HG02938 (cell line): ENCODE results near the gene LRP1B.

Experiments used
- ATAC-seq: cut with Tn5 transposase; IDR thresholded peaks from one replicate; pipeline ENCODE4 v1.9.1; 2021; ENCODE audit warnings: mild to moderate bottlenecking, moderate library complexity; ENCODE audit not compliant: unreplicated experiment

The LRP1B gene

GRCh38 chr2:141362311-141362710 is 768.5 kb downstream of the LRP1B start:
- ATAC-seq, result no peak

- ATAC-seq, result no peak
These were observed 782.3 kb downstream of the LRP1B start for GRCh38 chr2:141348481-141348880.

- no peak for ATAC-seq
These were observed 789.4 kb downstream of the LRP1B start for GRCh38 chr2:141341444-141341843.

DNA sequence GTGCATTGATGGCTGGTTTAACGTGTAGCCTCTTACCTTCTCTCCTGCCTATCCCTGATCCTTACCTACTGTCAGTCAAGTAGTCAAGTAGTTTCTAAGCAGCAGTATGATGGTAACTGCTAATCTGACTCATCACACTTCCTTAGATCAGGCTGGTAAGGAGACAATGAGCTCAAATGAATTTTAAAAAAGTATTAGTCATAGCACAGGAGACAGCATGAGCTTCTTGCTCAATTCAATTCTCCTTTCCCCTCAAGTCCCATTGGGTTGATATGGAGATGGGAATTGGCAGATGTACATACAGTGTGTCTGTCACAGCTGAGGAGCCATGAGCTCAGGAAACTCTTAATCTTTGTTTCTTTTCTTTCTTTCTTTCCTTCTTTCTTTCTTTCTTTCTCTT is 799.7 kb downstream of the LRP1B start:
- ATAC-seq, result no peak

DNA sequence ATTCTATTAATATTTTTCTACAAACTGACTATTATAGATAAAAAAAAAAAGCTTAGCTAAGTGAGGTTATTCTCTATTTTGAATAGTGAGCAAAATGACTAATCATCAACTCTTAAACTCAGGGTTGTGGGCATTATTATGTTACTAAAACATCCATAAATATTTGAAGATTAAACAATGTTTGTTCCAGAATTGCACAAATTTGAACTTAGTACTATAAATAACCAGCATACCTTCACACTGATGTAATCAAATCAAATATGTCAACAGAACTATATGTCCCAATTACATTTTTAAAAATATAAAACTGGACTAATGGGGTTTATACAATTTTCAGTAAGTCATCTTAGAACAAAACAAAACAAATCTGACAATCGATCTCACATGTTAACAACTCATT is 800.9 kb downstream of the LRP1B start:
- no peak for ATAC-seq

GRCh38 chr2:141323571-141323970 is 807.2 kb downstream of the LRP1B start:
- no peak for ATAC-seq

GRCh38 chr2:141317986-141318385 is 812.8 kb downstream of the LRP1B start:
- ATAC-seq, result no peak

DNA sequence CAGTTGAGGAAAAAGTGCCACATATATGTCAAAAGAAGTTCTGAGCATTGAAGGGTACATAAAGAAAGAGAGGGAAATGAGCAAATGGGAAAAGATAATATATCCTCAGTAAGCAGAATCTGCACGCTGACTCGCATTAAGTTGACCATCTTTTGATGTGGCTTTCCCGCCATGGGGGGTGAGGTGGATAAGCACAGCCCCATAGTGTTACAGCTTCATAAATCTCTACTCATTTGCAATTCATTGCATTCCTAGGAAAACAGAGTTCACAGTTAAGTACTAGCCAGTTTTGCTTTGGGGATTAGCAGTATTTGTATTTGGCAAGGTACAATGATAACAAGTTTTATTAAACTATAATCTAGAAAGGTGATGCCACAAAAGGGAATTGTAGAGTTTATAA is 814.2 kb downstream of the LRP1B start:
- no peak for ATAC-seq

- ATAC-seq, result no peak
These were observed 814.7 kb downstream of the LRP1B start for GRCh38 chr2:141316103-141316502.

DNA sequence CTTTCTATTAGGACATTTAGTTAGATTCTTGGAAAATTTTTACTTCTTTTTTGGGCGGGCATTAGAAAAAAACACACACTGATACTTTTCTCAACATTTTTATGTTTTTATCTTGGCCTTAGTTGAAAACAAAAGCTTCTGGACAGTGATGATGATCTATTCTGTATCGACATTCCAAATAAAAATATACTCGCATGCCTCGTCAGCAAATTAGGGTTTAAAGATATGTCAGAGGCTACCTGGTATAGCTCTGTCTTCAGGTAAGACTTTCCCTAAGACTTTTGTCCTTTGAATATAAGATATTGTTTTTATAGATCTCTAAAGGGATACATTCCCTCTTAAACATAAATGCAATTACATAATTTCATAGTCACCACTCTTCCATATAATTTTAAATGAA is 816.8 kb downstream of the LRP1B start:
- no peak for ATAC-seq

GRCh38 chr2:141311430-141311829 is 819.4 kb downstream of the LRP1B start:
- no peak for ATAC-seq

- no peak for ATAC-seq
These were observed 824.4 kb downstream of the LRP1B start for GRCh38 chr2:141306368-141306767.

- no peak for ATAC-seq
These were observed 829.3 kb downstream of the LRP1B start for GRCh38 chr2:141301551-141301950.

- no peak for ATAC-seq
These were observed 850.8 kb downstream of the LRP1B start for GRCh38 chr2:141280037-141280436.

GRCh38 chr2:141271346-141271745 is 859.5 kb downstream of the LRP1B start:
- no peak for ATAC-seq

- no peak for ATAC-seq
These were observed 866.0 kb downstream of the LRP1B start for GRCh38 chr2:141264848-141265247.

- ATAC-seq, result no peak
These were observed 869.9 kb downstream of the LRP1B start for GRCh38 chr2:141260911-141261310.

- ATAC-seq, result no peak
These were observed 871.1 kb downstream of the LRP1B start for GRCh38 chr2:141259683-141260082.

DNA sequence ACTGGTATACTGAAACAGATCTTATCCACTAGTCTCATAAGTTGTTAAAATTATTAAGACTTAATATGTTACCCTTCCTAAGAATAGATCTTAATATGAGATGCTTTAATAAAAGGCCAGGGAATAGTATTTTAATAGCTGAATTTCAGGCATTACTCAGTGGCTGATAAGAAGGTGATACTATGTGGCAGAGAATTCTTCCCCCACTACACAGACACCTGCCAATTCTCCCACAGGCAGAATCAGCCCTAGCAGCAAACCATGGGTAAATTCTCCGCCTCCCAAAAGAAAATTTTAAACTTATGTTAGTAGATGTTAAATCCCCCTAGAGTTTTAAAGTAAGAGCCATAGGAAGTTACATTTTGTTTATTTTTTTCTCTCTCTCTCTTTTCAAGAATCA is 888.8 kb downstream of the LRP1B start:
- no peak for ATAC-seq

DNA sequence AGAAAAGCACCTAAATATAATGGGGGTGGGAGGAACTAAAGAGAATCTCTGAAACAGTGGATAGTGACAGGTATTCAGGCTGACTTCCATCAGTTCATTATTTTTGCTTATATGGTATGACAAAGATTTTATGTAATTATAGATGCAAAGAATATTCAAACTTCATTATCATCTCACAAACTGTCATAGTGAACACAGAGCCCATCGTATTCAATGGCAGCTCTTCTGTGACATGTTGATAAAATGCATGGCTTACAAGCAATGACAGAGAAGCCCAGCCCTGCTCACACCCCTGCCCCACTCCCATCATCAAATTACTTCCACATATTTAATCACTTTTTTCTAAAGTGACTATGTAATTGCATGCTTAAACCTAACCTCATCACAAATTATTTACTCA is 904.3 kb downstream of the LRP1B start:
- no peak for ATAC-seq

- no peak for ATAC-seq
These were observed 923.8 kb downstream of the LRP1B start for GRCh38 chr2:141207036-141207385.

DNA sequence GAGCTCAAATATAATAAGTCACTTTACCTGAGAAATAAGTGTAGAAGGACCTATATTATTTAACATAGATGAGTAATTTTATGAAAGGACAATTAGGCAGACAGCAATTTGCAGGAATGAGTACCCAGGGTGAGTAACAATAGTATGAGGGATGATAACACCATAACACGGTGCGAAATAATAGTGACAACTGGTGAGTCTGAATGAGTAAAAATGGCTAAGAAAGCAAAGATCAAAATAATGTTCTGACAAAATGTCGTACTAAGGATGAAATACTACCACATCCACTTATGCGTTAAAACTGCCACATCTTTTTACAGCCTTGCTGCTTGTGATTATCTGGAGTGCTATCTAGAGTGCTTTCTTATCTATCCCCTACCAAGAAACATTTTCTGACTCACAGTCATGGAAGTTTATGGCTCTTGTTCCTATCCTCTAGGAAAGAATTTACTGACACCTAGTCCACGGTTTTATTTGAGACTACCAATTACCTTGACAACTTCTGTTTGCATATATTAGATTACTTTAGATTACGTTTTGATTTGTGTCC is 929.7 kb downstream of the LRP1B start:
- ATAC-seq, result no peak

- no peak for ATAC-seq
These were observed 930.6 kb downstream of the LRP1B start for GRCh38 chr2:141200191-141200590.

DNA sequence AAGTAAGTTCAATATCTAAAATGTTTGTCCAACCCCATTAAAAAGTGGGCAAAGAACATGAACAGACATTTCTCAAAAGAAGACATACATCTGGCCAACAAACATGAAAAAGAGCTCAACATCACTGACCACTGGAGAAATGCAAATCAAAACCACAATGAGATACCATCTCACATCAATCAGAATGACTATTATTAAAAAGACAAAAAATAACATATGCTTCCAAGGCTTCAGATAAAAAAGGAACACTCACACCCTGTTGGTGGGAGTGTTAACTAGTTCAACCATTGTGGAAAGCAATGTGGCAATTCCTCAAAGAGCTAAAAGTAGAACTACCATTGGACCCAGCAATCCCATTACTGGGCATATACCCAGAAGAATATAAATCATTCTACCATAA is 931.1 kb downstream of the LRP1B start:
- ATAC-seq, result no peak
